HG02870 (cell line): Measurements from ENCODE around the gene EIF1B.

Experiments used
- ATAC-seq: cut with Tn5 transposase; IDR thresholded peaks from one replicate; pipeline ENCODE4 v1.9.1; 2021; ENCODE audit warnings: mild to moderate bottlenecking, moderate library complexity; ENCODE audit not compliant: unreplicated experiment

The EIF1B gene

GRCh38 chr3:40340541-40341170 lies 31.1 kb downstream of the EIF1B start:
- no peak for ATAC-seq

GRCh38 chr3:40341671-40342070 lies 32.2 kb downstream of the EIF1B start:
- no peak for ATAC-seq

GRCh38 chr3:40350529-40350928 lies 41.0 kb downstream of the EIF1B start:
- no peak for ATAC-seq

- ATAC-seq: no peak
These were observed 45.9 kb downstream of the EIF1B start for GRCh38 chr3:40355410-40355809.

- ATAC-seq: no peak
These were observed 48.9 kb downstream of the EIF1B start for GRCh38 chr3:40358454-40358853.
